HepG2 (cell line): ENCODE results near the gene GK. TPM values are rescaled to one million over a fixed set of nuclear protein-coding genes. Genes with fewer than 3 reads are reported as not detected.
A peak's percentile ranks its signal among the peaks of the same experiment; 100 is the strongest.

Experiments used
- CC2D1A ChIP-seq: sonication (generic); formaldehyde crosslinking; IDR thresholded peaks from 2 replicates; pipeline ENCODE4 v1.8.1; 2023; ENCODE audit warnings: mild to moderate bottlenecking, missing genetic modification reagents
- ELF1 ChIP-seq: sonication (generic); formaldehyde crosslinking; IDR thresholded peaks from 2 replicates; pipeline ENCODE4 v1.4.0; 2020; ENCODE audit warnings: missing genetic modification reagents
- FOXA1 ChIP-seq, 2 experiments: fragments of 450-650 bp in 1 of 2; sonication (generic) in 1 of 2; formaldehyde crosslinking in 1 of 2; IDR thresholded peaks; 2 replicates each; pipeline versions ENCODE4 v1.4.0 to v1.6.1; 2016 to 2020; ENCODE audit warnings: missing genetic modification reagents in 1 of 2
- NFKB2 ChIP-seq: sonication (generic); formaldehyde crosslinking; IDR thresholded peaks from 2 replicates; pipeline ENCODE4 v1.4.0; 2020; ENCODE audit warnings: missing genetic modification reagents, borderline replicate concordance
- PCBP1 ChIP-seq: fragments of 200-400 bp; formaldehyde crosslinking; IDR thresholded peaks from 2 replicates; pipeline ENCODE4 v1.6.1; 2017; ENCODE audit warnings: mild to moderate bottlenecking, low read depth, low read length, borderline replicate concordance
- PPARG ChIP-seq: conservative IDR thresholded peaks from 2 replicates; pipeline ENCODE4 v1.6.1; 2016; ENCODE audit warnings: missing biosample characterization, missing genetic modification reagents
- RORA ChIP-seq: sonication (generic); formaldehyde crosslinking; IDR thresholded peaks from 2 replicates; pipeline ENCODE4 v1.5.0; 2020; ENCODE audit warnings: mild to moderate bottlenecking, missing genetic modification reagents, moderate library complexity
- SMARCC2 ChIP-seq: fragments of 450-650 bp; IDR thresholded peaks from 2 replicates; pipeline ENCODE4 v1.6.1; 2017; ENCODE audit warnings: antibody characterized with exemption, mild to moderate bottlenecking
- SOX5 ChIP-seq: IDR thresholded peaks from 2 replicates; pipeline ENCODE4 v1.6.1; 2016; ENCODE audit warnings: borderline replicate concordance
- SP4 ChIP-seq: sonication (generic); formaldehyde crosslinking; IDR thresholded peaks from 2 replicates; pipeline ENCODE4 v1.8.1; 2023; ENCODE audit warnings: mild to moderate bottlenecking, missing genetic modification reagents
- SYNCRIP ChIP-seq: fragments of 200-400 bp; formaldehyde crosslinking; IDR thresholded peaks from 2 replicates; pipeline ENCODE4 v1.6.1; 2018; ENCODE audit warnings: mild to moderate bottlenecking, low read depth, low read length; ENCODE audit not compliant: insufficient read depth
- ZMYM3 ChIP-seq: sonication (generic); formaldehyde crosslinking; IDR thresholded peaks from 2 replicates; pipeline ENCODE4 v1.5.1; 2020; ENCODE audit warnings: mild to moderate bottlenecking, missing genetic modification reagents
- ZNF230 ChIP-seq: sonication (generic); formaldehyde crosslinking; IDR thresholded peaks from 2 replicates; pipeline ENCODE4 v1.4.0; 2020; ENCODE audit warnings: mild to moderate bottlenecking, missing genetic modification reagents
- ZNF383 ChIP-seq: sonication (generic); formaldehyde crosslinking; IDR thresholded peaks from 2 replicates; pipeline ENCODE4 v1.4.0; 2020; ENCODE audit warnings: missing genetic modification reagents, mild to moderate bottlenecking, borderline replicate concordance
- ZNF556 ChIP-seq: sonication (generic); formaldehyde crosslinking; IDR thresholded peaks from 2 replicates; pipeline ENCODE4 v1.4.0; 2020; ENCODE audit warnings: mild to moderate bottlenecking, missing genetic modification reagents, borderline replicate concordance
- ZNF766 ChIP-seq: sonication (generic); formaldehyde crosslinking; IDR thresholded peaks from 2 replicates; pipeline ENCODE4 v1.5.0; 2020; ENCODE audit warnings: missing genetic modification reagents, borderline replicate concordance
- polyA plus RNA-seq, 8 experiments: library from polyadenylated mRNA; depleted of rRNA in 3 of 8; stranded (reverse) in 7 of 8; unstranded in 1 of 8; fragments of >200 nt; fragmentation: Illumina TruSeq in 4 of 8; extraction: Trizol in 4 of 8; gene quantifications; 2 replicates each; pipeline versions ENCODE4 v1.2.1 to v1.2.3, GENCODE V29; 2011 to 2016; ENCODE audit warnings: low read depth in 4 of 8, missing spikeins in 1 of 8, mixed read lengths in 1 of 8; ENCODE audit not compliant: insufficient read depth in 1 of 8
- total RNA-seq, 5 experiments: library from RNA; depleted of rRNA; stranded (reverse); fragments of >200 nt; fragmentation: Illumina TruSeq; extraction: Trizol; gene quantifications; 2 replicates each; pipeline ENCODE4 v1.2.3, GENCODE V29; 2016; ENCODE audit warnings: low read depth in 1 of 5
- TF ChIP-seq, protein P1 (sequence below): sonication (generic); formaldehyde crosslinking; IDR thresholded peaks from 2 replicates; pipeline ENCODE4 v1.4.0; 2020; ENCODE audit warnings: missing genetic modification reagents, borderline replicate concordance
- TF ChIP-seq, protein P2 (sequence below): sonication (generic); formaldehyde crosslinking; IDR thresholded peaks from 2 replicates; pipeline ENCODE4 v1.8.0; 2023; ENCODE audit warnings: mild to moderate bottlenecking, missing genetic modification reagents
- TF ChIP-seq, protein P3 (sequence below): sonication (generic); formaldehyde crosslinking; IDR thresholded peaks from 2 replicates; pipeline ENCODE4 v1.4.0; 2020; ENCODE audit warnings: missing genetic modification reagents
- TF ChIP-seq, protein P4 (sequence below): sonication (generic); formaldehyde crosslinking; conservative IDR thresholded peaks from 2 replicates; pipeline ENCODE4 v1.4.0; 2020; ENCODE audit warnings: missing genetic modification reagents
- TF ChIP-seq, protein P5 (sequence below): fragments of 450-650 bp; IDR thresholded peaks from 2 replicates; pipeline ENCODE4 v1.6.1; 2016

Gene GK
- total and polyA plus RNA-seq, 2 of the 13 experiments (the other 11 are each of a cell fraction or from before 2014, with no cell fraction given), result 64.2 to 265 TPM

DNA sequence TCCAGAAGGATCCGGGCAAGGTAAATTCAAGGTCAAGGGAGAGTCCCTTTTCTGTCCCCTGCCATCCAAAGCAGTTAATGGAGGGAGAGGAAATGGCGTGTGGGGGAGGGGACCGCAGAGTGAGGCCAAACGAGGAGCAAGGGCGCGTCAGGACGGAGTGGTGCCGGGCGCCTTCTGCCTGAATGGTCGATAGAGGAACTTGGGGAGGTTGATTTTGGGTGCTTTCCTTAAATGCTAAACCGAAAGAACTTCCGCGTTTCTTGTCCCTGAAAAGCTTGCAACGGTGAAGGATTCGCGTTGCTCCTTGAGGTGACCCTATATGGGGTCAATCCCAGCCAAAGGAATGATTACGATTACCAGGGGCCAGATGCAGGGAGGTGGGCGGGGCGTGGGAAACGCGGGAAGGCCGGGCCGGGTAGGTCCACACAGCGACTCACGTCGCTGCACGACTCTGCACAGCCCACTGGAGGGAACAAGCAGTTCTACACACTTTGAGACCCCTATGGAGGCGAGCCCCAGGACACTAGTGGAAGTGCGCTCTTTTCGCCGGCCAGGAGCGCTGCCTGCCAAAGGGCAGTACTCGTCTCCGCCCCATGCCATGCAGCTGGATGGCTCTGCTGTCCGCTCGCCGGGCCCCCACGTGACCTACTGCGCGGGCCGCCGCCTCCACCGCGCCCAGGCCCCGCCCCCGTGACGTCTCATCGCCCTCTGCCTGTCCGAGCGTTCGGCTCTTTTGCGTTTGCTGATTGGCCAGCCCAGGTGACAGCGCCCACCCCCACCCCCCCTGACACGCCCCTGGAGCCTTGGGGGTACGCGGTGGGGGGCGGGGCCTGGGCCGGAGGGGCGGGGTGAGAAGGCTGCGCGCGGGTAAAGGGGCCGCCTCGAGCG lies 452 bp upstream of the GK start (continued):
- TF ChIP-seq PCBP1 (no peak), ZNF230 (CRISPR knock-in tag) (no peak), SOX5 (CRISPR knock-in tag) (no peak), SMARCC2 (no peak), NFKB2 (peak; percentile 2; the same call in 1 of the 2 replicates), ZNF383 (no peak), CC2D1A (CRISPR knock-in tag) (no peak), FOXA1 (IDR thresholded peaks at IDR 0.05) (no peak), FOXA1 (CRISPR knock-in tag; IDR thresholded peaks at IDR 0.05) (no peak), ZMYM3 (CRISPR knock-in tag) (no peak), ZNF556 (CRISPR knock-in tag) (no peak), ZNF766 (CRISPR knock-in tag) (no peak), PPARG (CRISPR knock-in tag) (0 out of 2 replicates have a peak, but pooled peaks have one; percentile 31), ELF1 (CRISPR knock-in tag) (no peak), SP4 (CRISPR knock-in tag) (peak; percentile 61; the same call in 1 of the 2 replicates), RORA (CRISPR knock-in tag) (no peak), SYNCRIP (no peak)
- TF ChIP-seq, protein P1, sequence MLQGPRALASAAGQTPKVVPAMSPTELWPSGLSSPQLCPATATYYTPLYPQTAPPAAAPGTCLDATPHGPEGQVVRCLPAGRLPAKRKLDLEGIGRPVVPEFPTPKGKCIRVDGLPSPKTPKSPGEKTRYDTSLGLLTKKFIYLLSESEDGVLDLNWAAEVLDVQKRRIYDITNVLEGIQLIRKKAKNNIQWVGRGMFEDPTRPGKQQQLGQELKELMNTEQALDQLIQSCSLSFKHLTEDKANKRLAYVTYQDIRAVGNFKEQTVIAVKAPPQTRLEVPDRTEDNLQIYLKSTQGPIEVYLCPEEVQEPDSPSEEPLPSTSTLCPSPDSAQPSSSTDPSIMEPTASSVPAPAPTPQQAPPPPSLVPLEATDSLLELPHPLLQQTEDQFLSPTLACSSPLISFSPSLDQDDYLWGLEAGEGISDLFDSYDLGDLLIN, result no peak
- TF ChIP-seq, protein P2, sequence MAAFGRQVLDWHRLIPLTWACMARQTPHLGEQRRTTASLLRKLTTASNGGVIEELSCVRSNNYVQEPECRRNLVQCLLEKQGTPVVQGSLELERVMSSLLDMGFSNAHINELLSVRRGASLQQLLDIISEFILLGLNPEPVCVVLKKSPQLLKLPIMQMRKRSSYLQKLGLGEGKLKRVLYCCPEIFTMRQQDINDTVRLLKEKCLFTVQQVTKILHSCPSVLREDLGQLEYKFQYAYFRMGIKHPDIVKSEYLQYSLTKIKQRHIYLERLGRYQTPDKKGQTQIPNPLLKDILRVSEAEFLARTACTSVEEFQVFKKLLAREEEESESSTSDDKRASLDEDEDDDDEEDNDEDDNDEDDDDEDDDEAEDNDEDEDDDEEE (CRISPR knock-in tag), result no peak
- TF ChIP-seq, protein P3, sequence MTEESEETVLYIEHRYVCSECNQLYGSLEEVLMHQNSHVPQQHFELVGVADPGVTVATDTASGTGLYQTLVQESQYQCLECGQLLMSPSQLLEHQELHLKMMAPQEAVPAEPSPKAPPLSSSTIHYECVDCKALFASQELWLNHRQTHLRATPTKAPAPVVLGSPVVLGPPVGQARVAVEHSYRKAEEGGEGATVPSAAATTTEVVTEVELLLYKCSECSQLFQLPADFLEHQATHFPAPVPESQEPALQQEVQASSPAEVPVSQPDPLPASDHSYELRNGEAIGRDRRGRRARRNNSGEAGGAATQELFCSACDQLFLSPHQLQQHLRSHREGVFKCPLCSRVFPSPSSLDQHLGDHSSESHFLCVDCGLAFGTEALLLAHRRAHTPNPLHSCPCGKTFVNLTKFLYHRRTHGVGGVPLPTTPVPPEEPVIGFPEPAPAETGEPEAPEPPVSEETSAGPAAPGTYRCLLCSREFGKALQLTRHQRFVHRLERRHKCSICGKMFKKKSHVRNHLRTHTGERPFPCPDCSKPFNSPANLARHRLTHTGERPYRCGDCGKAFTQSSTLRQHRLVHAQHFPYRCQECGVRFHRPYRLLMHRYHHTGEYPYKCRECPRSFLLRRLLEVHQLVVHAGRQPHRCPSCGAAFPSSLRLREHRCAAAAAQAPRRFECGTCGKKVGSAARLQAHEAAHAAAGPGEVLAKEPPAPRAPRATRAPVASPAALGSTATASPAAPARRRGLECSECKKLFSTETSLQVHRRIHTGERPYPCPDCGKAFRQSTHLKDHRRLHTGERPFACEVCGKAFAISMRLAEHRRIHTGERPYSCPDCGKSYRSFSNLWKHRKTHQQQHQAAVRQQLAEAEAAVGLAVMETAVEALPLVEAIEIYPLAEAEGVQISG (CRISPR knock-in tag), result no peak; the same call in 1 of the 2 replicates
- TF ChIP-seq, protein P4, sequence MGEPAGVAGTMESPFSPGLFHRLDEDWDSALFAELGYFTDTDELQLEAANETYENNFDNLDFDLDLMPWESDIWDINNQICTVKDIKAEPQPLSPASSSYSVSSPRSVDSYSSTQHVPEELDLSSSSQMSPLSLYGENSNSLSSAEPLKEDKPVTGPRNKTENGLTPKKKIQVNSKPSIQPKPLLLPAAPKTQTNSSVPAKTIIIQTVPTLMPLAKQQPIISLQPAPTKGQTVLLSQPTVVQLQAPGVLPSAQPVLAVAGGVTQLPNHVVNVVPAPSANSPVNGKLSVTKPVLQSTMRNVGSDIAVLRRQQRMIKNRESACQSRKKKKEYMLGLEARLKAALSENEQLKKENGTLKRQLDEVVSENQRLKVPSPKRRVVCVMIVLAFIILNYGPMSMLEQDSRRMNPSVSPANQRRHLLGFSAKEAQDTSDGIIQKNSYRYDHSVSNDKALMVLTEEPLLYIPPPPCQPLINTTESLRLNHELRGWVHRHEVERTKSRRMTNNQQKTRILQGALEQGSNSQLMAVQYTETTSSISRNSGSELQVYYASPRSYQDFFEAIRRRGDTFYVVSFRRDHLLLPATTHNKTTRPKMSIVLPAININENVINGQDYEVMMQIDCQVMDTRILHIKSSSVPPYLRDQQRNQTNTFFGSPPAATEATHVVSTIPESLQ, result no peak
- TF ChIP-seq, protein P5, sequence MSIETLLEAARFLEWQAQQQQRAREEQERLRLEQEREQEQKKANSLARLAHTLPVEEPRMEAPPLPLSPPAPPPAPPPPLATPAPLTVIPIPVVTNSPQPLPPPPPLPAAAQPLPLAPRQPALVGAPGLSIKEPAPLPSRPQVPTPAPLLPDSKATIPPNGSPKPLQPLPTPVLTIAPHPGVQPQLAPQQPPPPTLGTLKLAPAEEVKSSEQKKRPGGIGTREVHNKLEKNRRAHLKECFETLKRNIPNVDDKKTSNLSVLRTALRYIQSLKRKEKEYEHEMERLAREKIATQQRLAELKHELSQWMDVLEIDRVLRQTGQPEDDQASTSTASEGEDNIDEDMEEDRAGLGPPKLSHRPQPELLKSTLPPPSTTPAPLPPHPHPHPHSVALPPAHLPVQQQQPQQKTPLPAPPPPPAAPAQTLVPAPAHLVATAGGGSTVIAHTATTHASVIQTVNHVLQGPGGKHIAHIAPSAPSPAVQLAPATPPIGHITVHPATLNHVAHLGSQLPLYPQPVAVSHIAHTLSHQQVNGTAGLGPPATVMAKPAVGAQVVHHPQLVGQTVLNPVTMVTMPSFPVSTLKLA, result peak; percentile 33; the same call in 1 of the 2 replicates
